GM12865 (cell line): ENCODE data around the gene BLNK.
A peak's percentile ranks its signal among the peaks of the same experiment; 100 is the strongest.

ENCODE experiments used
- DNase-seq: peaks from one replicate; pipeline ENCODE4 v3.0.0; 2010; ENCODE audit warnings: low read depth
- H3K4me3 ChIP-seq: 2 replicates; pipeline ENCODE4 v1.5.1; 2011; ENCODE audit warnings: mild to moderate bottlenecking, low read depth, low read length, control low read depth
- CTCF ChIP-seq: IDR thresholded peaks from 2 replicates; pipeline ENCODE4 v1.5.1; 2011; ENCODE audit warnings: low read length, control low read depth, low read depth, inconsistent platforms; ENCODE audit not compliant: insufficient read depth; ENCODE audit errors: missing control alignments

BLNK gene

DNA sequence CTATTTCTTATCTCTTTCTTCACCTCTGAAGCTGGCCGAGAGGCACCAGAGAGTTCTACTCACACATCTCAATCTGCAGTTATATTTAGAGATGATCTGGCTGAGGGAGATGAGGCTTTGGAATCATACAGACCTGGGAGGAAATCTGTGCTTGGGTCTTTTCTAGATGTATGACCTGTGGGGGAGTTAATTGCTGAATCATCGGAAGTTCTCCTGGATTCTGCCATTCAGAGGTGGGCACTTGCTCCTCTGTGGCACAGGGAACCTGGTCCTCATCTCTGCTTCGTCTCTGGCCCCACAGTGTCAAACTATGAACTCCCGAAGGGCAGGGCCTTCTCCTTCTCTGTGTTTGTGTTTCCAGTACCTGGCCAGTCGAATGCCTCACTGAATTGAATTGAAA lies 52.5 kb downstream of the BLNK start:
- TF ChIP-seq CTCF = no peak
- H3K4me3 ChIP-seq = no peak overlapping the region
- DNase-seq = no peak

GRCh38 chr10:96217711-96218110 lies 53.7 kb downstream of the BLNK start:
- DNase-seq = no peak
- TF ChIP-seq CTCF = no peak
- no peak overlapping the region for H3K4me3 ChIP-seq

DNA sequence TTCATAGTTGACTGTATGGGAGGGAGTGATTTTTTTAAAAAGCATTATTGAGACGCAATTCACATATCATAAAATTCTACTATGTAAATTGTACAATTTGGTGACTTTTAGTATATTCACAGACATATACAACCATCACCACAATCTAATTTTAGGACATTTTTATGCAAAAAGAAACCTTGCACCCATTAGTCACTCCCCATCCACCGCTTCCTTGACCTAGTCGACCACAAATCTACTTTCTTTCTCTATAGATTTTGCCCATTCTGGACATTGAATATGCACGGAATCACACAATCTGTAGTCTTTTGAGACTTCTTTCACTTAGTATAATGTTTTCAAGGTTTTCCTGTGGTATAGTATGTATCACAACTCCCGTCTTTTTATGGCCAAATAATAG lies 54.6 kb downstream of the BLNK start:
- TF ChIP-seq CTCF = no peak
- no peak for DNase-seq
- H3K4me3 ChIP-seq = no peak overlapping the region

DNA sequence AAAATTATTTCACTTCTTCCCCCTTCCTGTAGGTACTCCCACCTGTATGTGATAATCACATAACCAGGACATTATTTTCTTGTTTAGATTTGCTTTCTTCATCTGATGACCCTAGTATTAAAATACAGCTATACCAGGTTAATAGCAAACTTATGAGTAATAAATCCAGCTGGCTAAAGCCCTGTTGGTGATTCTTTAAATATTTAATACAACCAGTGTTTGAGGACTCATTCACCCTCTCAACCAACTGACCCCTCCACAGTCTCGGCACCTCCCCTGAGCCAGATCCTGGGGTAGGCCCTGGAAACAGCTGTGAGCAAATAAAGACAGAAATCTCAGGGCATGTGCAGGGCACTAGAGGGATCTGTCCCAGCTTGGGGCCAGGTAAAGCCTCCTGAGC lies 58.5 kb downstream of the BLNK start:
- H3K4me3 ChIP-seq = no peak overlapping the region
- no peak for DNase-seq
- no peak for TF ChIP-seq CTCF

- DNase-seq = no peak
- H3K4me3 ChIP-seq = no peak overlapping the region
- TF ChIP-seq CTCF = no peak
These were observed 59.6 kb downstream of the BLNK start for GRCh38 chr10:96211764-96212163.

GRCh38 chr10:96208946-96209345 lies 62.4 kb downstream of the BLNK start:
- DNase-seq = no peak
- no peak for TF ChIP-seq CTCF

DNA sequence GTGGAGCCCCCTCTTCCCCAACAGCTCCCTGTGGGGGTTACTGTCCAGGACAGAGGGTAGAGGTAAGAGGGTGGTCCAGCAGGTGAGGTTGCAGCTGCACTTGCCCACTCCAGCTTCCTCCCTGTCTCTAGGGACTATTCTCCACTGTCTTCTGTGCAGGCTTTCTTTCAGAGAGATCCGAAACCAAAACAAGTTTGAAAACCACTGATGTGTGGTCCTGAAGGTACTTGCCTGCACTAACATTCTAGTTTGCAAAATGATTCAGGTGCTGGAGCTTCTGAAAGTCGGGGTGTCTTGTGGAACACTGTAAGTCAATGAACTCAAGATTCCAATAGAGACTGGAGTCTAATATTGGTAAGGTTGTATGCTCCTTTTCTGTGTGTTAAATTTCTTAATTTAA lies 63.1 kb downstream of the BLNK start:
- H3K4me3 ChIP-seq = no peak overlapping the region
- DNase-seq = peak; percentile 75
- TF ChIP-seq CTCF = no peak

More at GRCh38 chr10:96208946-96209345, 62.4 kb downstream of the BLNK start:
- H3K4me3 ChIP-seq = no peak overlapping the region
